HG03064 (cell line): Measurements from ENCODE around the gene POLE4.

ENCODE experiments used
- ATAC-seq: cut with Tn5 transposase; IDR thresholded peaks from one replicate; pipeline ENCODE4 v1.9.1; 2021; ENCODE audit warnings: low read depth; ENCODE audit not compliant: unreplicated experiment

The POLE4 gene, protein sequence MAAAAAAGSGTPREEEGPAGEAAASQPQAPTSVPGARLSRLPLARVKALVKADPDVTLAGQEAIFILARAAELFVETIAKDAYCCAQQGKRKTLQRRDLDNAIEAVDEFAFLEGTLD

GRCh38 chr2:74958274-74959105 is at the start of gene POLE4:
Gene POLE4, plus strand, starts transcription at chr2:74958643. Its CDS starts 37 bp downstream, at chr2:74958680.
- ATAC-seq = peak; percentile 92

GRCh38 chr2:74908748-74909444 is 49.5 kb upstream of the POLE4 start:
- no peak for ATAC-seq

DNA sequence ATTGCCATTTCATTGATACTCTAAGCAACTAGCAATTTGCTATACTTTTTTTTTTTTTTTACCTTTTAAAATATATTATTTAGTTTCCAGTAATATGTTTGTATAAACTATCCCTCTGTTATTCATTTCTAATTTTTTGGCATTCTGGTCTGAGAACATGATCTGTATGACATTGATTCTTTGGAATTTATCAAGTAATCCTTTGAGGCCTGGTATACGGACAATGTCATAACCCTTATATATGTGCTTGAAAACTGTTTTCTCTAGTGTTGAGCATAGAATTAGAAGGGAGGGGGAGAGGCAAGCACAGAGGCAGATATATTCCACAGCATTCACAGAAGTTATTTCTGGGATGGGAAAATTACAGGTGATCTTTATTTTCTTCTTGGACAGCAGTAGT is 48.2 kb upstream of the POLE4 start:
- no peak for ATAC-seq

DNA sequence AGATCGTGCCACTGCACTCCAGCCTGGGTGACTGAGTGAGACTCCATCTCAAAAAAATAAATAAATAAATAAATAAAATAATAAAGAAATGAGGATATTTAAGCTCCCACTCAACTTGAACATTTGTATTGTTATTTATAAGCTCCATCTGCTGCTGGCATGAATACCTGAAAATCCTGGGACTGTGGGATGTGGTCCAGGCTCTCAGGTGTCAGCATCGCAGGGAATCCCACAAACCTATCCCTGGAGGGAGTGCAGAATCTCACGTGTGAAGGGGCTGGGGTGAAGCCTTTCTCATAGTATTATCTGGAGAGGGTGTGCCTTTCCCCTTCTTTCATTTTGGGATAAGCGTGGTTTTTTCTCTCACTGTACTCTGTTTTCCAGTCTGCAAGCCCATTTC is 47.4 kb upstream of the POLE4 start:
- ATAC-seq = no peak

DNA sequence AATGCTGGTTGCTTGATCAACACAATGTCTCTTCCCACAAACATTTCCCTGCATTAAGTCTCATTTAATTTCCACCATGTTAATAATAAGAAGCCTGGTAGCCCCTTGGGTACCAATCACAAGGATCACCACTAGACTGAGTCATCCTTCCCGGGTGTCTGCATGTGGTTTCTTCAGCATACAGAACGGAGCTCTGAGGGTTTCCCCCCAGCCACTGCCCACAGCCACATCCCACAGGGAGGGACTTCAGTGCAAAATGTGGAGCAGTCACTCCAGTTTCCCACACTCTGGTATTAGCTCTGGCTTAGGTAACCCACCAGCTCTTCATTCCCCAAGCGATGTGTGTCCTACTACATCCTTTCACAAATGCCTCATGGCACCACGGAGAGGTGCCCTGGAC is 42.7 kb upstream of the POLE4 start:
- ATAC-seq = no peak

- ATAC-seq = no peak
Observed at GRCh38 chr2:74916394-74916793, 42.0 kb upstream of the POLE4 start.

DNA sequence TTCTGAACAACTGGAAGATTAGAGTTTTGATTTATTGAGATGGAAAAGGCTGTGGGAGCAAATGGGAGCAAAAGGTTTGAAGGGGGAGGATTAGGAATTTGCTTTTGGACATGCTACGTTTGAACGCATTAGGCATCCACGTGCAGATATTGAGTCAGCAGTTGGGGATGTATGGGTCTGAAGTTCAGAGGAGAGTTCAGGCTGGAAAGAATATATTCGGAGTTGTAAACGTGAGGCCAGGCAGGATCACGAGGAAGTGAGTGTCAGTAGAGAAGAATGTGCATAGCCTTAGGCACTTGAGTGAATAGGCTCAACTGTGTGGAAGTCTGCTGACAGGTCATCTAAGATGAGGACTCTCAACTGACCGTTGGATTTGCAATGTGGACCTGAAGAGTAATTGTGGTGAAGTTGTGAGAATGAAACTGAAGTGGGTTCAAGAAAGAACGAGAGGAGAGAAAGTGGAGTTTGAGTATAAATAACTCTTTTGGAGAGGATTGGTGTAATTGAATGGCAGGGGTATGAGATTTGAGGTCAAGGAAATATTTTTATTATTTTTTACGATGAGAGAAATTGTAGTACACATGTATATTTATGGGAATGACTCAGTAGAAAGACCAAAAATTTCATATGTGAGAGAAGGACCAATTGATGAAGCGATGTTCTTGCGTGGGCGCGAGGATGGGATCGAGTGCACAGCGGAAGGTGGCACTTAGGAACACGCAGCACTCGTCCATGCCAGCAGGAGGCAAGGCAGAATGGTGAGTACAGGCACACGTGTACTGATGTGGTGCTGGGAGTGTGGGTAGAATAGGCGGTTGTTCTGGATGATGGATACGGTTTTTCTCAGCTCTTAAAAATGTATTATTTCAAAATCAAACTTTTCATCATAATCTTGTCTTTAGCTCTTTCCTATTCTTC is 40.5 kb upstream of the POLE4 start:
- no peak for ATAC-seq

DNA sequence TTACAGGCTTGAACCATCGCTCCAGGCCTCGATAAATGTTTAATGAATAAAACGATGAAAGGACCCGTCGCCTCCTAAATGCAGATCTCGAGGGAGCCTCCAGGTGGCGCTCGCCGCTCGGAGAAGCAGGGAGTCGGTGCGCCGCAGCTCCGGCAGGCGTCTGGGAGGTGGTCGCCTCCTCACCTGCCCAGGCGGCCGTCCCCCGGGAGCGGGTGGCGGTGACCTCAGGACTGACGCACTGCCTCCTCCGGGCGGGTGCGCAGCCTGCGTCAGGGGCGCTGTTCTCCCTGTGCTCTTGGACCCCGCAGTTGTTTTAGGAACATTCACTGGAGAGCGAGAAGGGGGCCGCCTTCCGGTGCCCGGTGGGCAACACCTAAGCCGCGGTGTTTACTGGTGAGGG is 38.6 kb upstream of the POLE4 start:
- no peak for ATAC-seq

DNA sequence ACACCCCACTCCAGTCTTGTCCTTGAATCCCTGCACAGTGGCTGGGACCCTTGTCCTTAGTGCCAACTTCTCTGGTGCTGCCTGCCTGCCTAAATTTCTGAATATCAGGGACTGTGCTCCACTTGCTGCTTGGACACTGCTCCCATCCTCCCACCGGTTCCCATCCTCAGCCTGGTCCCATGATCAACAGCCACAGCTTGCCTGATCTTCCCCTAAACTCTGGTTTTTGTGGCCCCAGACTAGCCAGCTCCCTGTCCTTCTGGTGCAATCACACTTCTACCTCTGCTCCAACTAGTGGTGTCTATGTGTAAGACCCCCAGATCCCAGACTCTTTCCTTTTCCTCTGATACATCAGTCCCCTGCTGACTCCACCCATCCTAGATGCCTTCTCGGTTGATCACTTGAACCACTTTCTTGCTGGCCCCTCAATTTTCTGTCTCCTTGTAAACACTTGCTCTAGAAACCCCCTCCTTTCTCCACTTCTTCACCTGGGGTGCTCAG is 37.2 kb upstream of the POLE4 start:
- no peak for ATAC-seq

DNA sequence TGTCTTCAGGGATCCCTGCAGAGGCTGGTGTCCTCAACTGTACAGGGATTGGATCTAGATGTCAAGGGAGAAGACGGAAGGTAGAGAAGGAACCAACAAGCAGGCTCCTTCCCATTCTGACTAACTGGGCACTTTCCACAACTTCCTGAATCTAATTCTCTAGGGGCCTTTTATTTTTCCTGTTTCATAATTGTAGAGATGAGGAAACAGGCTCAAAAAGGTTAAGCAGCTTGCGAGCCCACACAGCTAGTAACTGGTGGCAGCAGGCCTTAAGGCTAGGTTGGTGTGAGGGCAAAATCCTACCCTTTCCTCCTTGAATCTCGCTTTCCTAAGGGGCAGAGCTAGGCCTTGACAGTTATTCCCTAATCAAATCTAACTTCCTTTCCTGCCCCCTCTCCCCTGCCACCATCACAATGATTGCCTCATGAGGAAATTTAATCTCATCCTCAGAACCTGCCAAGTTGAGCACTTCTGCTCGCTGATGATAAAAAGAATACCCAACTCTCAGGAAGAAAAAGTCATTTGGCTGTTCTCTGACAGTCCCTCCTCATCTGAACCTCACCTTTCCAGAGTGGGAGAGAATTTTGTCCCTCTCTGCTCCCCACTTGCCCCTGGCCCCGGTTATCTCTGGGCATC is 35.7 kb upstream of the POLE4 start:
- no peak for ATAC-seq

GRCh38 chr2:74924463-74925265 is 33.8 kb upstream of the POLE4 start:
- ATAC-seq = no peak

- ATAC-seq = no peak
Observed at GRCh38 chr2:74925361-74925786, 33.1 kb upstream of the POLE4 start.

DNA sequence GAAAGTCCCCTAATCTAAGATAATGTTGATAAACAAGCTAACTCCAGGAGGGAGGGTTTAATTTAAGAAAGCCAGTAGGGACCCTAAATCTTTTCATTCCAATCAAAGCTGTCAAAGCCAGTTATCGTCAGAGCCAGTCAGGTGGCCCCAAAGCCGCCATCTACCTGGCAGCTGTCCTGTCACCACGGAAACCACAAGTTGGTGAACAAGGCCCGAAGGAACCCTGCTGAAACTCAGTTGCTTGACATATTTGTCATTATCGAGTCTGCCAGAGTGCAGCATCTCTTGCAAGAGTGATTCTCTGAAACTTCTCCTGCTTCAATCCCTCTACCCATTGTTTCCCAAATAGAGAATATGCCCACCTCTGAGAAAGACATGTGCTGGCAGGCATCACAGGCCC is 30.8 kb upstream of the POLE4 start:
- ATAC-seq = no peak

GRCh38 chr2:74930811-74931486 is 27.5 kb upstream of the POLE4 start:
- no peak for ATAC-seq

DNA sequence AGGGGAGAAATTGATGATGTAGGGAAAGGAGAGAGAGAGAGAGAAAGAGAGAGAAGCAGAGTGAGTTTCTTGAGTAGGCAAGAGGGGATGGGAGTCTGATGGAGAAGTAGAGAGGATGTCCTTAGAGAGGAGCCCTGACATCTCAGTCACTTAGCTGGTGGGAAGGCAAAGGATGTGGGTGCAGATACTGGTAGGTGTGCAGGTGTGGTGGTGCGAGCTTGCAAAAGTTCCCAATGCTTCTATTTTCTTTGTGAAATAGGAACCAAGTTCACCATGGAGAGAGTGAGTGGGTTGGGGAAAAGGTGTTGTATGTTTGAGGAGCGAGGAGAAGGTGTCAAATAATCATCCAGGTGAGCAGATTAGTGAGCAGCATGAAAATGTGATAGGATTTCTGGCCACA is 26.5 kb upstream of the POLE4 start:
- no peak for ATAC-seq

DNA sequence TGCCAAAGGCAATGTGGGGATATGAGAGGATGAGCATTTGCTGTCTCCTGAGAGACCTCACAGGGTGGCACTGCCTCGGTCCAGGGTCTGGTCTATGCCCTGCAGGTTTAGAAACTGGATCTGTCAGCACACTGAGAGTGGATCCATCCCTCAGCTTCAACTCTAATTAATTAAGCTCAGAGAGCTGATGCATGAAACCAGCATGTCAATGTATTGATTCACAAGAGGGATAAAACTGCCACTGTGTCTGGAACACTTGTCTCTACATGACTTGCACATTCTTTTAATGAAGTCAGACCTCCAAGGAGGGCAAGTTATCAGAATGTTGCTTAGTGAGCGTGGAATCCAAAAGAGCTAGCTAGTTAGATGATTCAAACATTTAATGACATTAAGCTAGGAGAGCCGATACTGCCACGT is 22.5 kb upstream of the POLE4 start:
- no peak for ATAC-seq

- ATAC-seq = no peak
Observed at GRCh38 chr2:74937221-74937880, 21.1 kb upstream of the POLE4 start.

DNA sequence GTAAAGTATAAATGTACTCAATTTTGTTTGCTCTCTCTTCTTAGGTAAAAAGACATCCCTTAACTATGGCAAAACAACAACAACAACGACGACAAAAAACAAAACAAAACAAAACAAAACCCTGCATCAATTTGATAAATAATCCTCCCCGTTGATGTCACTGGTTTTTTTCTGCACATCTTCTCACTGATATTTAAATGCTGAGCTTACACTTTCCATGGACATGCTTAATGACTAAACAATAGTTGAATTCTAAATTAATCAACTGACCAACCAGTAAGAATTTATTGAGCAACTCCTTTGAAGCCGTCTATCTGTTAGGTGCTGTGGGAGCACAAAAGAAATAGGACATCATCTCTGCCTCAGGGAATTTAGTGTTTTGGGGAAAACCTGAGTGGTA is 20.2 kb upstream of the POLE4 start:
- no peak for ATAC-seq
